IPS DF 19.7 (cell line): Measurements from ENCODE around the gene NAP1L4.

Experiments
- DNase-seq: peaks from one replicate; pipeline ENCODE4 v3.0.0-alpha.2; 2013; ENCODE audit warnings: low read depth, low spot score

NAP1L4 gene

DNA sequence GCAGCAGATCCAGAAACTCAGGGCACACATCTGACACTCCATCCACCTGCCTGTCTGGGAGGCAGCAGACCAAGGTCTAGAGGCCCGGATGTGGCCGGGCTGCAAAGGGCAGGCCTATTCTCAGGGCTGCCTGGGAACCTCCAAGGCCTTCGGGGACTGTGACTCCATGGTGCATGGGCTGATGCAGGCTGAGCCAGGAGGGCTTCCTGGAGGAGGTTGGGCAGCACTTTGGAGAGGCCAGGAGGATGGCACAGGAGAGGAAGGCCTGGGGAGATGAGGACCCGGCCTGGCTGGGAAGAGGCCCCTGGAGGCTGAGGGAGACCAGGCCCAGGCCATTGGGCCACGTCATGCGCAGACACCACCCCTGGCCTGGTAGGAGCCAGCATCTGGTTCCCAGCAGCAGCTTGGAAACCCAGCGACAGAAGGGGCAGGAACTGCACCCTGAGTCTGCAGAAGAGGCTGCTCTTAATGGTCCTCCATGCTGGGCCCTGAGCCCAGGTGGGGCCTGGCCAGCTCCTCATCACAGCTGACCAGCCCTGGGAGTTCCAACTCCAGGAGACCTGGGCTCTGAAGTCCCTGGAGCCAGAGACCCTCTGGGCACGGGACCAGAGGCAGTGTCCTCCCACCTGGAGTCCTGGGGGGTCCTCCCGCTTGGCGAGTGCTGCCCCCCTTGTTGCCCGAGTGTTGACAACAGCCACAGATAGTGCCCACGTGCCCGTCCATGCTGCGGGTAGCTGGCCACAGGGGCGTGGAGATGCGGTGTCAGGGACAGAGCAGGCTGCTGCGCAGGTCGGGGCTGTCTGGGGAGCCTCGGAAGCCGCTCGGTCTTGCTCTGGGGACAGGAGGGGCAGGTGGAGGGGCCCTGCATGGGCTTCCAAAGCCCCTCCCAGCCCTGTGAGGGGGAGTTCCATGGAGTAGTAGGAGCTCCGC, 68.4 kb downstream of the NAP1L4 start:
- DNase-seq = no peak

DNA sequence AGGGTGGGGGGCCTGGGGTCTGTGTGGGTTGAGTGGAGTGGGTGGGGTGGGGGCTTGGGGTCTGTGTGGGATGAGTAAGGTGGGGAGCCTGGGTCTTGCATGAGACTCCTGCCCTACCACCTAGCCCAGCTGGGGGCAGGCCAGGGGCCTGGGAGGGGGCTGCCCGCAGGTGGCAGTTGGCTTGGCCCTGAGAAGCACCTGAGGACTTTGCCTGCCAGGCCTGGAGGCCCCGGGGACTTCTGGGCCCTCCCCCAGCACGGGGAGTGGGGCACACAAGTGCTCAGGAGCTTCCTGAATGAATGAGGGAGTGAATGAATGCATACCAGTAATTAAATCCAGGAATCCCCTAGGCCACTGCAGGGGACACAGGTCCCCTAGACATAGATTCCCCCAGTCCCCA, 69.5 kb downstream of the NAP1L4 start:
- no peak for DNase-seq

DNA sequence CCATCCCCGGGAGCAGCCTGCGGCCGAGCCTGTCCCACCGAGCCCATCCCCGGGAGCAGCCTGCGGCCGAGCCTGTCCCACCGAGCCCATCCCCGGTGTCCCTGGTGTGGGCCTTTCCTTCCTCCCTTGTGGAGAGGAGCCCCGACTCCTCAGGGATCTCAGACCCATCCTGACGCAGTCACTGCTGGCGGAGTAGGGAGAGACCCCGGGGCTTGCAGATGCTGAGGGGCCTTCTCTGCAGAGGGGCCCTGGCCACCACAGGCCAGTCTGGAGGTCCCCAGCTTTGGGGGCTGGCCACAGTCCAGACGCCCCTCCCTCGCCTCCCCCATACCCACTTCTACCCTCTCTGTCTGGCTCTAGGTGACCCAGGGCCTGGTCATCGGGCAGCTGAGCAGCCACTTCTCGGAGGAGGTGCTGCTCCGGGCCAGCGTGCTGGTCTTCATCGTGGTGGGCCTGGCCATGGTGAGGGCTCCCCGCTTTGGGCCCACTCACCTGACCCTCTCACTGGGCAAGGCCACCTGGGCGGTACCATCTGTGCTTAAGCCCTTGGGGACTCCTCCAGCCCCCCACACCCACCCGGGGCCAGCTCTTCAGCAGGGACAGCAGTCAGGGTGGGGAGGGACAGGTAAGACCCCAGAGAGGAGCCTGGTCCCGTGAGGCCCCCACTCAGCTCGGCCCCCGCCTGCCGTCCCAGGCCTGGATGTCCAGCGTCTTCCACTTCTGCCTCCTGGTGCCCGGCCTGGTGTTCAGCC, 70.2 kb downstream of the NAP1L4 start:
- DNase-seq = no peak

DNA sequence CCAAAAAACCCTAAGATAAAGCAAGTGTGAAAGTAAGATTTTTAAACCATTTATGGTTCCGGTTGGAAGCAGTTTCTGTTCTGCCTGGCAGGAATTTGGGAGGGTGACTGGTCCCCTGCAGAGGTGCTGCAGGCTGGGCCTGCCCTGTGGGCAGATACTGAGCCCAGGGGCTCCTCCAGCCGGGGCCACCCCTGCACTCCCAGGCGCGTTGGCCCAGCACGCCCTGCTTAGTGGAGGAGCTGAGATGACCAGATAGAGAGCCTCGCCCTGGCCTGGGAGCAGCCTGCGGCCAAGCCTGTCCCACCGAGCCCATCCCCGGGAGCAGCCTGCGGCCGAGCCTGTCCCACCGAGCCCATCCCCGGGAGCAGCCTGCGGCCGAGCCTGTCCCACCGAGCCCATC, 70.9 kb downstream of the NAP1L4 start:
- no peak for DNase-seq

DNA sequence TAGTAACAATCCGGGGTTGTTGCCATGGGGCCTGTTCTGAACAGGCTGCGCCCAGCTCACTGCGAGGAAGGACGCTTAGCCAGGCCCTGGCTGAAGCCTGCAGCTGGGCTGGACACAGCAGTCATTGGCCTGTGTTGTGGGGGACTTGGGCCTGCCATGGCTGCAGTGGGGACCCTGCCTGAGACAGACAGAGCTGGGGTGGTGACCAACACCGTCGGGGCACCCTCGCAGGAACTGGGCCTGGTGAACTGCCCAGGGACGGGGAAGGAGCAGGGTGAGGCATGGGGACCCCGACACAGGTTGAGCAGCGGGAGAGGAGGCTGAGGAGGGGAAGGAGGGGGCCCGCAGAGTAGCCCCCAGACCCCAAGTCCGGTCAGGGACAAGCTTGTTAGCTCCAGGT, 71.8 kb downstream of the NAP1L4 start:
- no peak for DNase-seq

DNA sequence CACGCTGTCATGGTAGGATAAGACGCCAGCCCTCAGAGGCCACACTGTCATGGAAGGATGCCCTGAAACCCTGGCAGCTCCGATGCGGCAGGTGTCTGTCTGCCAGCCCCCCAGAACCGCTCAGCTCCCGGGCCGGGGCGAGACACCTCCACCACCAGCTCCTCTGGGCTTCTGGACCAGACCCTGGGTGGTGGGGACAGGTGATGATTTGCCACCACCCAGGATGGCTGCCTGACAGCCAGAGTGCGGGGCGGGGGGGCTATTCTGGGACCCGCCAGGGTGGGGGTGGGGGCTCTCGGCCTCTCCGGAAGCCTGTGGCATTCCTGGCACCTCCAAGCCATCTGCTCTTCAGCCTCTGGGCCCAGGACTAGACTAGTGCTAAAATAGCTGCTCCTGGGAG, 72.3 kb downstream of the NAP1L4 start:
- DNase-seq = no peak

DNA sequence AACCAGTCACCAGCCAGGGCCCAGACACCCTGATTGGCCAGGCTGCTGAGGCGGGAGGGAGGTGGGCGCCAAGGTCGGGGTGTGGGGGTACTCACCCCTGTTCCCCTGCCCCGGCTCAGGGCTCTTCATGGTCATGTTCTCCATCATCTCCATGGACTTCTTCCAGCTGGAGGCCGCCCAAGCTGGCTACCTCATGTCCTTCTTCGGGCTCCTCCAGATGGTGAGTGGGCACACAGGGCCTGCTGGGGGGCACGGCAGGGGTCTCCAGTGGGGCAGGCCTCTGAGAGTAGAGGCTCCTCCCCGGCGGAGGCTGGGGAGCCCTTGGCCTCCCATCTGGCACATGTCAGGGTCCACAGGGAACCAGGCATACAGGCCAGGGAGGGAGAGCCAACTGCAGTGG, 72.9 kb downstream of the NAP1L4 start:
- no peak for DNase-seq

DNA sequence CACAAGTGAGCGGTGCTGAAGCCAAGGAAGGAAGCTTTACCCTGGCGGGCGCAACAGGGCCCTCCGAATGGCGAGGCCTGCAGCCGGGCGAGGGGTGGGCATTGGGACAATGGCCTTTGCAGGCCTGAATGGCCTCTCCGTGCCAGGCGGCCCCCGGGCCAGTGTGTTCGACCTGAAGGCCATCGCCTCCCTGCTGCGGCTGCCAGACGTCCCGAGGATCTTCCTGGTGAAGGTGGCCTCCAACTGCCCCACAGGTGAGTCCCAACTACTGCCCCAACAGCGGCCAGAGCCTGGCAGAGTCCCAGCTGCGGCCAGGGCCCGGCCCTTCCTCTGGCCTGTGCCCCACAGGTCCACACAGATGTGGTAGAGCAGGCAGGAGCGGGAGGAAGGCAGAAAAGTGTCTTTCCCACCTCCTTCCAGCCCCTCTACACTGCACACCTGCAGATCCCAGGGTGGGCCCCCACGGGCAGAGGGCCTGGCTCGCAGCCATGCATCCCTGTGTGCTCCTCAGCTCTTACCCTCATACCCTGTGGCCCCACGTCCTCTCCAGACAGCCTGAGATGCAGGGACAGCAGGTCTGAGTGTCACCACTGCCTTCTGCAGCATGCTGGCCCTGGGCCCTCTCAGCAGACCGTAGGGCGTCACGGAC, 74.2 kb downstream of the NAP1L4 start:
- no peak for DNase-seq

DNA sequence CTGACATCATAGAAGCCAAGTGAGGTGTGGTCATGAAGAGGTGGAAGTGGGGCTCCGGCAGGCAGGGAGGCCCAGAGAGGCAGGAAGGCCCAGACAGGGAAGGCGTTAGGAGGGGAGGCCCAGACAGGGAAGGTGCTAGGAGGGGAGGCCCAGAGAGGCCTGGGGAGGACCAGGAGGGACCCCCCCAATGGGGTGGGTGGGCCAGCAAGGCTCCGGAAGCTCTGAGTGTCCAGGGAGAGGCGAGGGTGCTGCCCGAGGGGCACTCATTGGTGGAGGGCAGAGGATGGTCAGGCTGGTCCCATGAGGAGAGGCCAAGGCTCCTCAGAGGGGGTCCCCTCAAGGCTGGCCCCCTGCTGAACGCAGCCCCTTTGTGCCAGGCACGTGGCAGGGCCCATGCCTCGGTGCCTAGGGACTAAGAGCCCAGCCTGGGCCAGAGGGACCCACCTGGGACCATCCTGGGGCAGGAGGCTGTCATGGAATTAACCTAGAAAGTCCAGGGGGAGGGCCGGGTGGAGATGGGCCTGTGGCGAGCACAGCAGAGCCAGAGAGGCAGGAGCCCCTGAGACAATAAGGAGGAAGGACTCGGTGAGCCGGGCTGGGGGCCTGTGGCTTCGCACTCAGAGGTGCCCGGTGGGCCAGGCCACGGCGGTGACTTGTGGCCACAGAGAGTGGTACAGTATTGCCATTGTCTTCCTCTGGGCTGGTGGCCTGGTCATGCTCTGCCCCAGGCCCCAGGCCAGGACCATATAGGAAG, 75.1 kb downstream of the NAP1L4 start:
- no peak for DNase-seq

DNA sequence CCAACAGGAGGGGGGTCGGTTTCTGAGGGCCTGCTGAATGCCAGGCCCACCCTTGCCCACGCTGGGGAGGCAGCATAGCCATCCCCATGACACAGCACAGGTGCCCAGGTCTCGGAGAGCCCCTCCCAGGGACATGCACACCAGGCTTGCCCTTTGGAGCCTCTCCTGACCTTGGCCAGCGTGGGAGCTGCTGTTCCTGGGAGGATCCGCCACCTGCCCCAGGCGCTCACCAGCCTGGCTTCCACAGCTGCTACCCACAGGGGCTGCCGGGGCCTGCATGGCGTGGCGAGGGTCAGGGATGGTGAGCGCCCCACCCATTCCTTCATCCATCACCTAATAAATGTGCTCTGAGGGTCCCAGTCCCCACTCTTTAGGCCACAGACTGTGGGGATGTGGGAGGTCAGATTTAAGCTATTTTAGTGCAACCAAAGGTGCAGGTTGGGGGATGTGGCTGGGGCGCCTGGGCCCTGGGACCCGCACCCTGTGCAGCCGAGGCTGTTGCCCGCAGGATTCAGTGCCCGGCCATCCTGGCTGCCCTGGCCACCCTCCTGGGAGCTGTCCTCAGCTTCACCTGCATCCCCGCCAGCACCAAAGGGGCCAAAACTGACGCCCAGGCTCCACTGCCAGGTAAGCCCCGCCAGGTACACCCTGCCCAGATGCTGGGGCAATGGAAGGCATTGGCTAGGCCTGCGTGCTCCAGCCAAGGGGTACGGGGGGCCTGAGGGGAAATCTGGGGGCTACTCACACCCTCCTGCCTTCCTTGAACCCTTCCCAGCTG, 75.8 kb downstream of the NAP1L4 start:
- no peak for DNase-seq

DNA sequence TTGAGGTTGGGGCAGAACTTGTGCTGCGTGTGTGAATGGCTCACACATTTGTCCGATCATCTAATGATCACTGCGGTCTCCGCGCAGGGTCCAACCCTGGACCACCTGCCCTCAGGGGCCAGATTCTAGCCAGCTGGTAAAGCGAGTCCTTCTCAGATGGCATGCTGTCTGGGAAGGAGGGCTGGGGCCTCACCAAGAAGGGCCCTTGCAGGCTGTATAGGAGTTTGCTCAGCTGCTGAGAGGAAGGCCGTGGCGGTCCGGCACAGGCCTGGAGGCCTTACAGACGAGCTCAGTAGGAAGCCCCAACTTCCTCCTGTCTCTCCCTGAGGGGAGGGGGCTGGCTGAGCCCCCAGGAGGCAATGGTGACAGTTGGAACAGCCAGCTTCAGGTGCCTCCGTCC, 76.7 kb downstream of the NAP1L4 start:
- no peak for DNase-seq

DNA sequence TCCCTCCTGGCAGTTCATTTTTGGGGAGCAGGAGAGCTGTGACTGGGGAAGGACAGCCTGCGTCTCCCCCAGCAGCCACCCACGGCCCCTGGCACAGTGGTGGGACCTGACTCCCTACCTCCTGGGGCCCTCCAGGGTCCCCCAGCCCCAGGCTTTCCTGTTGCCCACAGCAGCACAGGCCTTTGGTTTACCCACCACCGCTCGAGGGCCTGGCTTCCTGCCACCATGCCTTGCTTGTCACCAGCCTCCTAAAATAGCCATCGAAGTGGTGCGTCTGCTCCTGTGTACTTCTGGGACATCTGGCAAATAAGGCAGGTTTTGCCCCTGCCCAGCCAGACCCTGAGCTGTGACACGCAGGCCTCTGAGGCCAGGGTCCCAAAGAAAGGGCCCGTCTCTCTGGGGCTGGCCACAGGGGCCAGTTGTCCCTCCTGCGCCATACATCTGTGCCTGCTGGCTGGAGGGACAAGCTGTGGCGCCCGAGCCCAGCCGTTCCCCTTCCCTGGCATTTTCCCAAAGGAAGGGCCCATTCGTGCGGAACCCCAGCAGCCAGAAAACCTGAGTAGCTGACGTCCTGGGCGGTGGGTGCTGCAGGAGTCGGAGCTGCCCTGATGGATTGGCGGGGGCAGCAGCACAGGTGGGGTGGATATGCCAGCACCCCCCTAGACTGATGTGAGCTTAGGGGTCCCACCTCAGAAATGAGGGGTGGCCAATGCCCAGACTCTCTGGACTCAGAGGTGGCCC, 77.5 kb downstream of the NAP1L4 start:
- no peak for DNase-seq

DNA sequence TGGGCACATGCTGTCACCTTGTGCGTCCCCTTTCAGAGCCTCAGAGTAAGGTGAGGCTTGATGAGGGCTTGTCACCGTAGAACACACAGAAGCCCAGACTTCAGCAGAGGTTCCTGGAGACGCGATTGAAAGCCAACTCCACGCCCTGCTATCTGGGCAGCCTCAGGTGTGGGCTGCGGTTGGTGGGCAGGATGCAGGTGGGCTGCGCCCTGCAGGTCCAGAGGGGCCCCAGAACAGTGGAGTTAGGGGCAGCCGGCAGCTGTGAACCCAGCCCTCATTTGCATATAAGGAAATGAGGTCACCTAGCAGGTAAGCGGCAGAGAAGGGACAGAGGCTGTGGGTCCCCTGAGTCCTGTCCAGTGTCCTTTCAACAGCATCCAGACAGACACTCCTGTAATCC, 78.4 kb downstream of the NAP1L4 start:
- DNase-seq = no peak

DNA sequence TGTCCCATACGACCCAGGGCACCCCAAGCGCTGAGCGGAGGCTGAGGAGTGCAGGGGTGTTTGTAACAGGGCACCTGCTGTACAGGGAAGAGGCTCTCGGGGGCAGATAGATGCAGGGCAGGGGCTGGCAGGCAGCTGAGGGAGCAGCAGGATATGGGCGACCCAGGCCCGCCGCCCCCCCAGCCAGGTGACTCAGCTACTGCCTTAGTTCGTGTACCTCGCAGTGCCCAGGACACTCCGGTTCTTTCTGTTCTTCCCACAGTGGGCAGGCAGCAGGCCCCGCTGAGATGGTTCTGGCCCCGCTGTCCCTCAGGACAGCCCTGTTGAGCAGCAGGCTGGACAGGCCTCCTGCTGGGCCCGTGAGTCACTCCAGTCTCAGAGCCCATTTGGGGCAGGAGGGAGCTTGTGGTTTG, 79.1 kb downstream of the NAP1L4 start:
- no peak for DNase-seq

DNA sequence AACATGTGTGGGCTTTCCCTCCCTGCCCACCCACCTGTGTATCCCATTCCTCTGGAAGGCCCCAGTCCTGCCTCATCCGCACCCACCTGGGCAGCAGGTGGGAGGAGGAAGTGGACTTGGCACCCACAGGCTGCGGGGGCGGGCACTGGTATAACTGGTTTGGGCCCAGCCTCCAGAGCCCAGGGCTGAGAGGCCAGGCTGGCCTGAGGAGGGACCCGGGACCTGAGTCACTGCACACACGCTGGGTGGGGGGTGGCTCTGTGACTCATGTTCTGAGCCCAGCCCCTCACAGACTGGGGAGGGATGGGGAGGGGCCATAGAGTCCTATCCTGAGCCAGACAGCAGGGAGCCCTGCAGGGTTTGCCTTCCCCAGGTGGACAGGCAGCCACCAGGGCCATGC, 79.6 kb downstream of the NAP1L4 start:
- no peak for DNase-seq

DNA sequence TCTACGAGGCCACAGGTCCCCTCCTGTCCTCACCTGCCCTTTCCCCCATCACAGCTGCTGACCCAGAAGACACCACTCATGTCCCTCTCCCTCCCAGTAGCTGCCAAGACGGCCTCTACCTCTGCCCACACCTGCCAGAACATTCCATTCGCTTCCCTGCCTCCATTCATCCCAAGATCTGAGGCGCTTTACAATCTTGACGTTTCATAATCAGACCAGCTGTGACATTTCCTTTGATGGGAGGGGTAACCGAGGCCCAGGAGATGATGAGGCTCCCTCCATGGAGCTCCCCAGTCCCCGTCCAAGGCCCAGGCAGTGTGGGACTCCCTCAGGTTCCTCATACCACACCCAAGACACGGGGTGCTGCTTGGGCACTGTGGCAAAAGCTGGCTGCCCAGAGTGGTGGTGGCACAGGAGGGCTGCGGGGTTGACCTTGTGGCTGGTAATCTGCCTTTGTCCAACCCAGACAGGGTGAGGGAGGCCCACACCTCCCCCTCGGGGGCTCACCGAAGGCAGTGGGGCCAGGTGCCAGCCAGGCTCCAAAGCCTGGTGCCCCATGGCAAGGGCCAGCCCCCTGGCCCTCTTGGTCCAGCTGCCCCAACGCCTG, 80.2 kb downstream of the NAP1L4 start:
- no peak for DNase-seq

DNA sequence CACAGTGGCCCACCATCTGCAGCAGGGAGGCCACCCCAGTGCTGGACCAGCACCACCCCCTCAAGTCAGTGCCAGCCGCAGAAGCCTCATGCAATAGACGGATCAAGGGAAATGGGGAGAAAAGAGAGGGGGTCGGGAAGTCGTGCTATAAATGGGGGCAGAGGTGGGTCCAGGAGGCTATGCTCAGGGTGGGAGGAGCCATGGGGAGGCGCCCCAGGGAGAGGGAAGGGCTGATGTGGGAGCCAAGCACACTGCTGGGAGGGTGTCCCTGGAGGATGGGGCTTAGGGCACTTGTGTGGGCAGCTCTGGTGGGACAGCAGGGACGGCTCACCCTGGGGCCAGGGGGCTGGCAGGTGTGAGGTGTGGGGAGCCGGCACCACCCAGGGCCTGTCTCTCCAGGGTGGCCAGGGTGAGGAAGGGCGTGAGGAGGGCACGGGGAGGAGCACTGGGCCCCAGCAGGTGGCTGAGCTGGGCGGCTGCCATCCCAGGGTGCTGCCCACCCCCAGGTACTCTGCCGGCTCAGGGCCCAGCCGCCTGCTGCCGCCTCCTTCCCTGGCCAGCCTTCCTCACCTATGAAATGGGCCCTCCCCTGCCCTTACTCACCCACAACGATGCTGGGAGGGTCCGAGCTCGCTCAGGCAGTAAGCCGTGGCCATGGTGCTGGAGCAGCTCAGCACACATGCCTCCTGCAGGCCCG, 80.9 kb downstream of the NAP1L4 start:
- DNase-seq = no peak

DNA sequence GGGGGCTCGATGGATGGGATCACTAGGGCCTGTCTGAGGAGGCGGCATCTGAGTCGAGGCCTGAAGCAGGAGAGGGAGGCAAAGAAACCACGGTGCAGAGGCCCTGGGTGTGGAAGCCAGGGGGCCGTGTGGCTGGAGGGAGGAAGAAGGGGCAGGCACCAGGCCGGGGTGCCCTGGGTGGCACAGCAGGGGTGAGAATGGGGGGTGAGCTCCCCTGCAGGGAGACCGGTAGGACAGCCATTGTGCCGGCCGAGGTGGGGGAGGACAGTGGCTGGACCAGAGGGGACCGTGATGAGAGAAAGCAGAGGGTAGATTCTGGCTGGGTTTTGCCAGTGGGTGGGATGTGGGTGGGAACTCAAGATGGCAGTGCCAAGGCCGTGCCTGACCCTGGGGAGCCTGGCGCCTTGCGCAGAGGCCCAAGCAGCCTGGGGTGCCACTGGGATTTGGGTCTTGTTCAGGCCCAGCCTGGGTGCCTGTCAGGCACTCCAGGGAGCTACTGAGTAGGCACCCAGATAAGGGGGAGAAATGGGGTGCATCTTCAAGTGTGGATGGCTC, 81.7 kb downstream of the NAP1L4 start:
- DNase-seq = no peak
